AG04450 (cell line): Measurements from ENCODE around the gene NKAIN2. TPM values are rescaled to one million over a fixed set of nuclear protein-coding genes. Genes with fewer than 3 reads are reported as not detected.

Experiments
- CTCF ChIA-PET: fragments of 300-600, 350-600 bp; formaldehyde crosslinking; extraction: SDS; loops from one replicate; lab custom pipeline; 2022; ENCODE audit warnings: antibody characterized with exemption, inconsistent platforms; lab: Charles Lee
- POLR2A ChIA-PET: fragments of 350-600 bp; formaldehyde crosslinking; extraction: SDS; loops from one replicate; lab custom pipeline; 2021; ENCODE audit warnings: antibody characterized with exemption, inconsistent platforms; lab: Yijun Ruan, JAX
- DNase-seq: peaks from one replicate; pipeline ENCODE4 v3.0.0-alpha.2; 2011; ENCODE audit warnings: low read depth, low spot score
- H3K27ac ChIP-seq: one replicate; pipeline ENCODE4 v1.5.1; 2012; ENCODE audit warnings: low read depth, low read length, control low read depth
- H3K27me3 ChIP-seq: one replicate; pipeline ENCODE4 v1.6.0; 2012; ENCODE audit warnings: low read length; ENCODE audit not compliant: control insufficient read depth, insufficient read depth
- H3K4me3 ChIP-seq: 2 replicates; pipeline ENCODE4 v1.5.1; 2011; ENCODE audit warnings: mild to moderate bottlenecking, low read depth, low read length, control low read depth
- H3K9me3 ChIP-seq: 2 replicates; pipeline ENCODE4 v1.5.1; 2012; ENCODE audit warnings: low read length; ENCODE audit not compliant: control insufficient read depth, insufficient read depth
- polyA plus RNA-seq: library from polyadenylated mRNA; depleted of rRNA; stranded (reverse); fragments of >200 nt; gene quantifications from 2 replicates; pipeline ENCODE4 v1.2.3, GENCODE V29; 2011
- TF ChIP-seq, protein P1 (sequence below): IDR thresholded peaks from 2 replicates; pipeline ENCODE4 v1.5.1; 2011; ENCODE audit warnings: low read depth, low read length, control low read depth, inconsistent platforms

The NKAIN2 gene
- polyA plus RNA-seq, 1 experiment: not detected

- CTCF ChIA-PET: no interaction called here
- DNase-seq: no peak
- no peak overlapping the region for H3K4me3 ChIP-seq
- no peaks in the 10 kb centered on the region for H3K27me3 ChIP-seq
- POLR2A ChIA-PET: no interaction called here
- H3K9me3 ChIP-seq: no peaks in the 10 kb centered on the region
- TF ChIP-seq, protein P1, sequence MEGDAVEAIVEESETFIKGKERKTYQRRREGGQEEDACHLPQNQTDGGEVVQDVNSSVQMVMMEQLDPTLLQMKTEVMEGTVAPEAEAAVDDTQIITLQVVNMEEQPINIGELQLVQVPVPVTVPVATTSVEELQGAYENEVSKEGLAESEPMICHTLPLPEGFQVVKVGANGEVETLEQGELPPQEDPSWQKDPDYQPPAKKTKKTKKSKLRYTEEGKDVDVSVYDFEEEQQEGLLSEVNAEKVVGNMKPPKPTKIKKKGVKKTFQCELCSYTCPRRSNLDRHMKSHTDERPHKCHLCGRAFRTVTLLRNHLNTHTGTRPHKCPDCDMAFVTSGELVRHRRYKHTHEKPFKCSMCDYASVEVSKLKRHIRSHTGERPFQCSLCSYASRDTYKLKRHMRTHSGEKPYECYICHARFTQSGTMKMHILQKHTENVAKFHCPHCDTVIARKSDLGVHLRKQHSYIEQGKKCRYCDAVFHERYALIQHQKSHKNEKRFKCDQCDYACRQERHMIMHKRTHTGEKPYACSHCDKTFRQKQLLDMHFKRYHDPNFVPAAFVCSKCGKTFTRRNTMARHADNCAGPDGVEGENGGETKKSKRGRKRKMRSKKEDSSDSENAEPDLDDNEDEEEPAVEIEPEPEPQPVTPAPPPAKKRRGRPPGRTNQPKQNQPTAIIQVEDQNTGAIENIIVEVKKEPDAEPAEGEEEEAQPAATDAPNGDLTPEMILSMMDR: no peak
- no peak overlapping the region for H3K27ac ChIP-seq
Observed at GRCh38 chr6:124738482-124738881, 934.8 kb downstream of the NKAIN2 start.

DNA sequence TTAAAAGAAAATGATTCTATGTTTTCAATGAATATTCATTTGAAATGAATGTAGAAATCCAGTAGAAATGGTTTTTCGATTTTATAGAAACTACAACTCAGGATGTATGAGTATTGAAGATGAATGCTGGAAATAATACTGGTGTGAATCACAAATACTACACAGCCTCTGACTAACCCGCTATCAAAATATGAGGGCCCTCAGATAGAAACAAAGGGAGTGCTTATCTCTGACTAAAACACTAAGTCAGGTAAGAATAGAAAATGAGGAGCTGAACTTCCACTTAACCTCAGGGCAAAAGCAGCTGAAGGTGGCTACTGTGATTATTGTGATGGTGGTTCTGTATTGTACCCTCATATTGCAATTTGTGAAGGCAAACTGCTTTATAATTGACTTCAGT lies 937.7 kb downstream of the NKAIN2 start:
- no peaks in the 10 kb centered on the region for H3K9me3 ChIP-seq
- no peak overlapping the region for H3K27ac ChIP-seq
- TF ChIP-seq, protein P1: no peak
- CTCF ChIA-PET: no interaction called here
- DNase-seq: no peak
- POLR2A ChIA-PET: no interaction called here
- H3K27me3 ChIP-seq: no peaks in the 10 kb centered on the region
- H3K4me3 ChIP-seq: no peak overlapping the region

DNA sequence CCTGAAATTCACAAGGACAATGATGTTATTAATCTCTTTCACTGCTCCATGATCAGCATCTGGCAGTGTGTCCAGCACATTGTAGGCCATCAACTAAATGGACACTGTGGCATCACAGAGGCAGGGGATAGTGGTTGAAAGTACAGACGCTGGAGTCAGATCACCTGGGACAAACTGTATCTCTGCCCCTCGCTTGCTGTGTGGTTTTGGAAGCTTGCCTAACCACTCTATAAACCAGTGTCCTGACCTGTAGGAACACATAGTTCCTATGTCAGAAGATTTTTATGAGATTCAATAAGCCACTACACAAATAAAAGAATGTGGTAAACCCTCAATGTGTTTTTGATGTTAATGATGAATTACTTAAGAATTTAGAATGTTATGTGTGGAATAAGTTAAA lies 939.3 kb downstream of the NKAIN2 start:
- ChIA-PET CTCF (no interaction called here), POLR2A (no interaction called here)
- no peak overlapping the region for H3K4me3 ChIP-seq
- H3K27ac ChIP-seq: no peak overlapping the region
- no peaks in the 10 kb centered on the region for H3K27me3 ChIP-seq
- no peak for DNase-seq
- no peaks in the 10 kb centered on the region for H3K9me3 ChIP-seq
- TF ChIP-seq, protein P1: no peak

- POLR2A ChIA-PET: no interaction called here
- H3K9me3 ChIP-seq: no peaks in the 10 kb centered on the region
- DNase-seq: no peak
- TF ChIP-seq, protein P1: no peak
- no peak overlapping the region for H3K4me3 ChIP-seq
- no peaks in the 10 kb centered on the region for H3K27me3 ChIP-seq
- no peak overlapping the region for H3K27ac ChIP-seq
- CTCF ChIA-PET: no interaction called here
Observed at GRCh38 chr6:124743420-124743819, 939.8 kb downstream of the NKAIN2 start.

GRCh38 chr6:124747349-124747748 lies 943.7 kb downstream of the NKAIN2 start:
- Histone ChIP-seq H3K27me3 (no peaks in the 10 kb centered on the region), H3K9me3 (no peaks in the 10 kb centered on the region), H3K27ac (no peak overlapping the region), H3K4me3 (no peak overlapping the region)
- TF ChIP-seq, protein P1: no peak
- no peak for DNase-seq
- ChIA-PET POLR2A (no interaction called here), CTCF (no interaction called here)
